Lung (tissue), 12 donors: ENCODE measurements around the gene NLRC3. TPM values are rescaled to one million over a fixed set of nuclear protein-coding genes. Genes with fewer than 3 reads are reported as not detected.
A peak's percentile ranks its signal among the peaks of the same experiment; 100 is the strongest.
"Not testable (repeated sequence)": the region's sequence is repeated elsewhere in the genome, so short reads cannot be mapped to it uniquely, and the experiment has no call there.

Experiments
- ATAC-seq: fragments of 200-7000 bp; cut with Tn5 transposase; one replicate; pipeline ENCODE4 v1.9.1; 2020; ENCODE audit warnings: moderate number of reproducible peaks; ENCODE audit not compliant: insufficient read depth, low FRiP score
- DNase-seq, 3 donors: peaks; one replicate each; pipeline ENCODE4 v3.0.0-alpha.2; 2013 to 2017
- H3K27ac ChIP-seq, 2 donors: one replicate each; pipeline ENCODE4 v1.5.1; 2013; ENCODE audit warnings: mild to moderate bottlenecking in 2 of 2, moderate library complexity in 2 of 2, control low read depth in 1 of 2, inconsistent platforms in 1 of 2, low read depth in 1 of 2, low read length in 1 of 2
- H3K27me3 ChIP-seq, 3 donors: one replicate each; pipeline ENCODE4 v1.5.1; 2013; ENCODE audit warnings: low read length in 2 of 3; ENCODE audit not compliant: control insufficient read depth in 3 of 3, insufficient read depth in 3 of 3
- H3K36me3 ChIP-seq, 4 donors: one replicate each; pipeline ENCODE4 v1.5.1; 2013; ENCODE audit warnings: low read length in 4 of 4, mild to moderate bottlenecking in 1 of 4, moderate library complexity in 1 of 4; ENCODE audit not compliant: control insufficient read depth in 4 of 4, insufficient read depth in 4 of 4
- H3K4me1 ChIP-seq, 5 donors: one replicate each; pipeline ENCODE4 v1.5.1; 2013; ENCODE audit warnings: low read length in 5 of 5, mild to moderate bottlenecking in 2 of 5, moderate library complexity in 1 of 5; ENCODE audit not compliant: control insufficient read depth in 5 of 5, insufficient read depth in 5 of 5
- H3K4me3 ChIP-seq: one replicate; pipeline ENCODE4 v1.5.1; 2013; ENCODE audit warnings: mild to moderate bottlenecking, control low read depth, moderate library complexity
- H3K9ac ChIP-seq, 2 donors: one replicate each; pipeline ENCODE4 v1.5.1; 2013; ENCODE audit warnings: low read length in 2 of 2, control low read depth in 1 of 2; ENCODE audit not compliant: insufficient read depth in 1 of 2
- H3K9me3 ChIP-seq, 4 donors: one replicate each; pipeline ENCODE4 v1.5.1; 2013; ENCODE audit warnings: low read length in 3 of 4, mild to moderate bottlenecking in 1 of 4, moderate library complexity in 1 of 4; ENCODE audit not compliant: control insufficient read depth in 4 of 4, insufficient read depth in 3 of 4
- CTCF ChIP-seq: IDR thresholded peaks from 2 replicates; pipeline ENCODE4 v1.5.1; 2012; ENCODE audit warnings: mild to moderate bottlenecking; ENCODE audit errors: control extremely low read depth, extremely low read depth
- WGBS, 2 donors: extraction: QIAGEN DNeasy Blood & Tissue Kit; methylation state at CpG; one replicate each; pipeline ENCODE4 v1.1.7; 2013; 5-methylcytosine and 5-hydroxymethylcytosine counted together
- polyA plus RNA-seq, 2 donors: library from polyadenylated mRNA; stranded (reverse); fragments of 200-250 nt; gene quantifications; one replicate each; pipeline ENCODE4 v1.2.1, GENCODE V29; 2013
- total RNA-seq, 2 donors: library from RNA; depleted of rRNA in 1 of 2; stranded (reverse); fragments of >200 nt in 1 of 2; gene quantifications; one replicate each; pipeline ENCODE4 v1.2.1, GENCODE V29; 2014 to 2021
- donor health status: control.
- donor health status: control.
- donor health status: Bipolar disorder and iron deficiency.
- donor health status: healthy.
- donor health status: DM: yes; HTN: yes; CAD: no.

Gene NLRC3
- total and polyA plus RNA-seq, 4 donors = 1.1 to 4.4 (median 2.5) TPM

- H3K27me3 ChIP-seq, H3K4me1 ChIP-seq, H3K9me3 ChIP-seq, H3K4me3 ChIP-seq, ATAC-seq, H3K9ac ChIP-seq, H3K27ac ChIP-seq: not testable (repeated sequence)
- peaks cover 13 to 49% (median 33%) of the 10 kb centered on the region in 4 donors for H3K36me3 ChIP-seq
- TF ChIP-seq CTCF = peak; percentile 44
- WGBS, 2 donors = 55 to 74% methylated on average over 12 of the region's 12 CpGs
- DNase-seq = peak in 1 of 3 donors; percentile 22
These were observed 49.9 kb downstream of the NLRC3 start for GRCh38 chr16:3527216-3527829.

DNA sequence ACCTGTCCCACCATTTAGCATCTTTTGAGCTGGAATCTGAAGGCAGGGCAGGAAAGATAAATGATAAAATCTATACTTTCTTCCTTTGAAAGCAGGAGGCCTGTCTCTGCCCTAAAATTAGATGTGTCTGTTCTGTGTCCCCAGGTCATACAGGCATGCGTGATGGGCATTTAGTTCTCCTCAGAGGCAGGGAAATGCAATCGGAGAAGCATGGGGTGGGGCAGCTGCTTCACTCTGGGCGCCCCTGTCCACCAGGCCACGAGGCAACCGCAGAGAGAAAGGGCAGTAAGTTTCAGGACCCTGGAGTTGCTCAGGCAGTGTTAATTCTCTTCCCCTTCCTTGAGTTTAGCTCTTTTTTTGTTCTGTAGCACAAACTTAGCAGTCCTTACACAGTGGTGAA lies 51.3 kb downstream of the NLRC3 start:
- Histone ChIP-seq H3K4me1 (peaks cover 0 to 1% (median 0%) of the 10 kb centered on the region in 5 donors), H3K27ac (no peak overlapping the region), H3K4me3 (no peak overlapping the region), H3K9ac (no peak overlapping the region), H3K9me3 (no peaks in the 10 kb centered on the region), H3K36me3 (peaks cover 12 to 47% (median 34%) of the 10 kb centered on the region in 4 donors), H3K27me3 (no peaks in the 10 kb centered on the region)
- TF ChIP-seq CTCF = no peak
- DNase-seq (no peak), ATAC-seq (no peak)
- 95 to 98% methylated on average over 5 of the region's 5 CpGs for WGBS, 2 donors

GRCh38 chr16:3523281-3523680 lies 53.9 kb downstream of the NLRC3 start:
- no peak for ATAC-seq
- no peak for TF ChIP-seq CTCF
- H3K27me3 ChIP-seq = no peaks in the 10 kb centered on the region

DNA sequence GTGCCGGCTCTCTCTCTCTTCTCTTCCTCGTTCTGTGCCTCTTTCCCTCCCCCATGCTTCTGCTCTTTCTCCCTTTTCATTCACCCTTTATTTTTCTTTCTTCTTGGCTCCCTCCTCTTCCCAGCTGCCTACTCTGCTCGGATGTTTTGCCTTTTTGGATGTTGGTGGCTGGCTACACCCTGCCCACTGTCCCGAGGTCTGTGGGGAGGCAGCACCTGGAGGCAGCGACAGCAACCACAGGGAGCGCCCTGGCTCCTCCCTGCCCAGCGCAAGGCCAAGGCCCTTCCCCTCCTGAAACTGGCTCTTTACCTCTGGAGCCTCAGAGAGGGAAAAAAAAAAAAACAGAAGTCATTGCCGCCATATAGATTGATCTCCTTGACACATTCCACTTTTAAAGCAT lies 56.4 kb downstream of the NLRC3 start:
- no peak overlapping the region for H3K27ac ChIP-seq
- ATAC-seq (no peak), DNase-seq (no peak)
- TF ChIP-seq CTCF = no peak
- no peak overlapping the region for H3K9ac ChIP-seq
- H3K9me3 ChIP-seq = no peaks in the 10 kb centered on the region
- WGBS, 2 donors = 85 to 87% methylated on average over 8 of the region's 8 CpGs
- no peaks in the 10 kb centered on the region for H3K27me3 ChIP-seq
- H3K4me1 ChIP-seq = no peaks in the 10 kb centered on the region
- peaks cover 17 to 48% (median 44%) of the 10 kb centered on the region in 4 donors for H3K36me3 ChIP-seq
- H3K4me3 ChIP-seq = no peak overlapping the region

More at GRCh38 chr16:3523281-3523680, 53.9 kb downstream of the NLRC3 start:
- WGBS, 2 donors = 99% methylated on average over 3 of the region's 3 CpGs
- H3K36me3 ChIP-seq = peaks cover 12 to 51% (median 41%) of the 10 kb centered on the region in 4 donors
- H3K9ac ChIP-seq = no peak overlapping the region
- H3K4me1 ChIP-seq = peaks cover 0 to 1% (median 0%) of the 10 kb centered on the region in 5 donors
- no peak overlapping the region for H3K4me3 ChIP-seq
- H3K9me3 ChIP-seq = no peaks in the 10 kb centered on the region
- no peak for DNase-seq
- H3K27ac ChIP-seq = no peak overlapping the region
